GM10266 (cell line): ENCODE data around the gene LNPK.
"Not testable (repeated sequence)": the region's sequence is repeated elsewhere in the genome, so short reads cannot be mapped to it uniquely, and the experiment has no call there.

Source experiments
- DNase-seq: peaks from one replicate; pipeline ENCODE4 v3.0.0; 2012; ENCODE audit errors: extremely low spot score
- CTCF ChIP-seq: IDR thresholded peaks from 2 replicates; pipeline ENCODE4 v1.5.1; 2012; ENCODE audit warnings: mild to moderate bottlenecking, low read depth; ENCODE audit not compliant: control insufficient read depth, insufficient read depth; ENCODE audit errors: missing control alignments

LNPK gene

GRCh38 chr2:176001281-176001915 lies 669 bp downstream of the LNPK start:
- DNase-seq = peak; percentile 46
- TF ChIP-seq CTCF = no peak

DNA sequence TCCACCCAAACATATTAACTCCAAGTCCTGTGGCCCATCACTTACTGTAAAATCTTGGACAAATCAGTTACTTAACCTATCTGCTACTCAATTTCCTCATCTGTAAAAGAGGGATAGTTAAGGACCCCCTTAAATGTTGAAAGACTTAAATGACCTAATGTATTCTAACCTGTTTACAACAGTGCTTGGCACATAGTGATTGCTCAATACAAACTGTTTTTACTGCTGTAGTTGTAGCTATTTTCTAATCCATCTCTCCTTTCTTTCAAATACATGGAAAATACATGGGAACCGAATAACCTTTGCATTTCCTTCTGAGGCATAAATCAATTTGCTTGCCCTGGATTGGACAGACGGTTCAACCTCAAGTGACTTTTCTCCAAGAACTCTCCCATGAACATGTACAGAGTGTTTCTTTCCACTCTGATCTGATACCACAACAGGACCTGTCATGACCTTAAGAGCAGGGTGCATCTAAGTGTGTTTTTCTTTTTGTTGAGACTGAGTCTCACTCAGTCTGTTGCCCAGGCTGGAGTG lies 2.7 kb downstream of the LNPK start:
- no peak for DNase-seq
- TF ChIP-seq CTCF = no peak

- no peak for TF ChIP-seq CTCF
- no peak for DNase-seq
These were observed 12.0 kb downstream of the LNPK start for GRCh38 chr2:175990099-175990498.

DNA sequence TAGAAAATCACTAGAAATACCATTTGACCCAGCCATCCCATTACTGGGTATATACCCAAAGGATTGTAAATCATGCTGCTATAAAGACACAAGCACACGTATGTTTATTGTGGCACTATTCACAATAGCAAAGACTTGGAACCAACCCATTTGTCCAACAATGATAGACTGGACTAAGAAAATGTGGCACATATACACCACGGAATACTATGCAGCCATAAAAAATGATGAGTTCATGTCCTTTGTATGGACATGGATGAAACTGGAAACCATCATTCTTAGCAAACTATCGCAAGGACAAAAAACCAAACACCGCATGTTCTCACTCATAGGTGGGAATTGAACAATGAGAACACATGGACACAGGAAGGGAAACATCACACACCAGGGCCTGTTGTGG lies 14.9 kb downstream of the LNPK start:
- DNase-seq = not testable (repeated sequence)

GRCh38 chr2:175984846-175985245 lies 17.2 kb downstream of the LNPK start:
- no peak for TF ChIP-seq CTCF
- no peak for DNase-seq

- no peak for TF ChIP-seq CTCF
- DNase-seq = no peak
These were observed 20.5 kb downstream of the LNPK start for GRCh38 chr2:175981551-175981950.

- DNase-seq = no peak
- no peak for TF ChIP-seq CTCF
These were observed 25.5 kb downstream of the LNPK start for GRCh38 chr2:175976391-175977157.
